Measurements from ENCODE around the gene CNTROB.

DNA sequence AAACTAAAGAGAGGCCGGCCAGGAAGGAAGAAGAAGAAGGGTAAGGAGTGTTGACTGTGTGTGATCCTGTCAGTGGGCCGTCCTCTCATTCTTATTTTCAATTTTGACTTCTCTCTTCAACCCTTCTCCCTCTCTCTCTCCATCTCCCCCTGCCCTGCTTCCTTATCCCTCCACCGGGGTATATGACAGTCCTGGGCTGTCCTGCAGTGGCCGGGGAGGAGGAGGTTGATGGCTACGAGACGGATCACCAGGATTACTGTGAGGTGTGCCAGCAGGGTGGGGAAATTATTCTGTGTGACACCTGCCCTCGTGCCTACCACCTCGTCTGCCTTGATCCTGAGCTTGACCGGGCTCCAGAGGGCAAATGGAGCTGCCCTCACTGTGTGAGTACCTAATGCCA is 37.8 kb upstream of the CNTROB start:
- no peak for TF ChIP-seq POLR2A (IDR thresholded peaks at IDR 0.05)
- TF ChIP-seq, protein P1, sequence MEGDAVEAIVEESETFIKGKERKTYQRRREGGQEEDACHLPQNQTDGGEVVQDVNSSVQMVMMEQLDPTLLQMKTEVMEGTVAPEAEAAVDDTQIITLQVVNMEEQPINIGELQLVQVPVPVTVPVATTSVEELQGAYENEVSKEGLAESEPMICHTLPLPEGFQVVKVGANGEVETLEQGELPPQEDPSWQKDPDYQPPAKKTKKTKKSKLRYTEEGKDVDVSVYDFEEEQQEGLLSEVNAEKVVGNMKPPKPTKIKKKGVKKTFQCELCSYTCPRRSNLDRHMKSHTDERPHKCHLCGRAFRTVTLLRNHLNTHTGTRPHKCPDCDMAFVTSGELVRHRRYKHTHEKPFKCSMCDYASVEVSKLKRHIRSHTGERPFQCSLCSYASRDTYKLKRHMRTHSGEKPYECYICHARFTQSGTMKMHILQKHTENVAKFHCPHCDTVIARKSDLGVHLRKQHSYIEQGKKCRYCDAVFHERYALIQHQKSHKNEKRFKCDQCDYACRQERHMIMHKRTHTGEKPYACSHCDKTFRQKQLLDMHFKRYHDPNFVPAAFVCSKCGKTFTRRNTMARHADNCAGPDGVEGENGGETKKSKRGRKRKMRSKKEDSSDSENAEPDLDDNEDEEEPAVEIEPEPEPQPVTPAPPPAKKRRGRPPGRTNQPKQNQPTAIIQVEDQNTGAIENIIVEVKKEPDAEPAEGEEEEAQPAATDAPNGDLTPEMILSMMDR (IDR thresholded peaks at IDR 0.05), result no peak
